Kidney (tissue), 14 donors: Measurements from ENCODE around the gene NES. TPM values are rescaled to one million over a fixed set of nuclear protein-coding genes. Genes with fewer than 3 reads are reported as not detected.

Source experiments
- DNase-seq, 5 donors: peaks; one replicate each; pipeline ENCODE4 v3.0.0-alpha.2; 2013 to 2020
- FAIRE-seq: peaks from 2 replicates; lab custom pipeline; 2012; peaks lifted over from hg19 to GRCh38; lab: Jason Lieb, UNC
- H3K27ac ChIP-seq, 2 donors: one replicate each; pipeline ENCODE4 v1.7.0; 2013; ENCODE audit warnings: low read depth in 2 of 2, low read length in 2 of 2, inconsistent platforms in 1 of 2
- H3K27me3 ChIP-seq: one replicate; pipeline ENCODE4 v1.7.1; 2013; ENCODE audit warnings: low read length, inconsistent platforms; ENCODE audit not compliant: control insufficient read depth, insufficient read depth
- H3K36me3 ChIP-seq, 3 donors: one replicate each; pipeline versions ENCODE4 v1.7.0 to v1.7.1; 2013; ENCODE audit warnings: low read length in 3 of 3, control low read depth in 1 of 3, inconsistent platforms in 1 of 3; ENCODE audit not compliant: insufficient read depth in 3 of 3, control insufficient read depth in 2 of 3
- H3K4me1 ChIP-seq, 3 donors: one replicate each; pipeline versions ENCODE4 v1.7.0 to v1.7.1; 2013; ENCODE audit warnings: low read length in 3 of 3, inconsistent platforms in 1 of 3, low read depth in 1 of 3; ENCODE audit not compliant: control insufficient read depth in 2 of 3, insufficient read depth in 2 of 3
- H3K4me3 ChIP-seq, 3 donors: one replicate each; pipeline versions ENCODE4 v1.7.0 to v1.8.1; 2013; ENCODE audit warnings: low read length in 3 of 3, control low read depth in 1 of 3, inconsistent platforms in 1 of 3
- H3K9ac ChIP-seq, 3 donors: one replicate each; pipeline versions ENCODE4 v1.7.0 to v1.7.1; 2013; ENCODE audit warnings: low read length in 3 of 3, control low read depth in 1 of 3, inconsistent platforms in 1 of 3
- H3K9me3 ChIP-seq, 3 donors: one replicate each; pipeline versions ENCODE4 v1.7.0 to v1.7.1; 2013; ENCODE audit warnings: low read length in 3 of 3, control low read depth in 1 of 3, inconsistent platforms in 1 of 3; ENCODE audit not compliant: control insufficient read depth in 2 of 3, insufficient read depth in 1 of 3
- intact Hi-C: fragments of 100-400 bp; cut with DNase I; formaldehyde crosslinking; loops from one replicate; pipeline ENCODE4 v1.11.1; 2022
- polyA plus RNA-seq: library from polyadenylated mRNA; stranded (reverse); fragments of 350-450 nt; fragmentation: Illumina TruSeq; extraction: RNeasy Lipid Tissue Mini Kit (QIAGEN cat#74804); gene quantifications from one replicate; pipeline ENCODE4 v1.2.3, GENCODE V29; 2014; ENCODE audit warnings: low read depth, low replicate concordance; ENCODE audit not compliant: insufficient read depth
- total RNA-seq: library from RNA; stranded (reverse); fragmentation: NEBNext Ultra II Directional; extraction: Animal tissue kit (Norgen Biotek cat#: 25700); gene quantifications from one replicate; pipeline ENCODE4 v1.2.1, GENCODE V29; 2021
- TF ChIP-seq, protein P1 (sequence below): IDR thresholded peaks from 3 replicates; pipeline ENCODE4 v1.5.1; 2012; ENCODE audit warnings: mild to moderate bottlenecking, moderate library complexity, borderline replicate concordance; ENCODE audit not compliant: insufficient read depth; ENCODE audit errors: extremely low read depth
- donor health status: control.
- donor health status: control.
- donor health status: control.
- donor health status: control.
- donor health status: control.
- donor health status: DM: yes; HTN: yes; CAD: no.
- donor health status: Normal renal cell carcinoma (clear cell type).

NES gene
- total and polyA plus RNA-seq, 2 donors from 2014 or later = 44.3 to 50.7 TPM

- peaks cover 2 to 24% (median 8%) of the 10 kb centered on the region in 3 donors for H3K4me1 ChIP-seq
- H3K9ac ChIP-seq = peak overlapping the region in 1 of 3 donors; percentile 7
- no peak overlapping the region for H3K4me3 ChIP-seq
- TF ChIP-seq, protein P1, sequence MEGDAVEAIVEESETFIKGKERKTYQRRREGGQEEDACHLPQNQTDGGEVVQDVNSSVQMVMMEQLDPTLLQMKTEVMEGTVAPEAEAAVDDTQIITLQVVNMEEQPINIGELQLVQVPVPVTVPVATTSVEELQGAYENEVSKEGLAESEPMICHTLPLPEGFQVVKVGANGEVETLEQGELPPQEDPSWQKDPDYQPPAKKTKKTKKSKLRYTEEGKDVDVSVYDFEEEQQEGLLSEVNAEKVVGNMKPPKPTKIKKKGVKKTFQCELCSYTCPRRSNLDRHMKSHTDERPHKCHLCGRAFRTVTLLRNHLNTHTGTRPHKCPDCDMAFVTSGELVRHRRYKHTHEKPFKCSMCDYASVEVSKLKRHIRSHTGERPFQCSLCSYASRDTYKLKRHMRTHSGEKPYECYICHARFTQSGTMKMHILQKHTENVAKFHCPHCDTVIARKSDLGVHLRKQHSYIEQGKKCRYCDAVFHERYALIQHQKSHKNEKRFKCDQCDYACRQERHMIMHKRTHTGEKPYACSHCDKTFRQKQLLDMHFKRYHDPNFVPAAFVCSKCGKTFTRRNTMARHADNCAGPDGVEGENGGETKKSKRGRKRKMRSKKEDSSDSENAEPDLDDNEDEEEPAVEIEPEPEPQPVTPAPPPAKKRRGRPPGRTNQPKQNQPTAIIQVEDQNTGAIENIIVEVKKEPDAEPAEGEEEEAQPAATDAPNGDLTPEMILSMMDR = no peak
- H3K36me3 ChIP-seq = peaks cover 0 to 2% (median 0%) of the 10 kb centered on the region in 3 donors
- intact Hi-C loops = no loop called here
- DNase-seq (peak in 2 of 5 donors; percentile 28 to 66), FAIRE-seq (no peak)
- H3K27me3 ChIP-seq = no peaks in the 10 kb centered on the region
- H3K9me3 ChIP-seq = no peaks in the 10 kb centered on the region
- peak overlapping the region in 1 of 2 donors; percentile 41 for H3K27ac ChIP-seq
Measured at GRCh38 chr1:156668801-156669637, 8.2 kb downstream of the NES start.

GRCh38 chr1:156667968-156668709 is 9.1 kb downstream of the NES start:
- peaks cover 0 to 2% (median 0%) of the 10 kb centered on the region in 3 donors for H3K36me3 ChIP-seq
- TF ChIP-seq, protein P1 = no peak
- H3K27ac ChIP-seq = peak overlapping the region; percentile 45 to 85
- peak in 2 of 5 donors; percentile 16 to 48 for DNase-seq
- intact Hi-C loops = no loop called here
- no peaks in the 10 kb centered on the region for H3K9me3 ChIP-seq
- H3K4me1 ChIP-seq = peaks cover 2 to 22% (median 12%) of the 10 kb centered on the region in 3 donors
- no peak for FAIRE-seq
- H3K27me3 ChIP-seq = no peaks in the 10 kb centered on the region
- H3K9ac ChIP-seq = peak overlapping the region in 1 of 3 donors; percentile 26
- no peak overlapping the region for H3K4me3 ChIP-seq

- peaks cover 2 to 23% (median 12%) of the 10 kb centered on the region in 3 donors for H3K4me1 ChIP-seq
- FAIRE-seq (no peak), DNase-seq (peak in 1 of 5 donors; percentile 50)
- peak overlapping the region in 1 of 3 donors; percentile 26 for H3K9ac ChIP-seq
- intact Hi-C loops = no loop called here
- no peak overlapping the region for H3K4me3 ChIP-seq
- no peaks in the 10 kb centered on the region for H3K9me3 ChIP-seq
- TF ChIP-seq, protein P1 = no peak
- peaks cover 0 to 2% (median 0%) of the 10 kb centered on the region in 3 donors for H3K36me3 ChIP-seq
- no peaks in the 10 kb centered on the region for H3K27me3 ChIP-seq
- peak overlapping the region; percentile 54 to 85 for H3K27ac ChIP-seq
Measured at GRCh38 chr1:156667610-156667967, 9.6 kb downstream of the NES start.
